ENCODE results near the gene TBX3.

The TBX3 gene

GRCh38 chr12:114682106-114682784, 1.7 kb downstream of the TBX3 start:
- DNase-seq, result no peak

GRCh38 chr12:114681116-114681871, 2.7 kb downstream of the TBX3 start:
- no peak for DNase-seq

GRCh38 chr12:114680604-114681069, 3.3 kb downstream of the TBX3 start:
- no peak for DNase-seq

GRCh38 chr12:114679942-114680341, 4.0 kb downstream of the TBX3 start:
- DNase-seq, result no peak

GRCh38 chr12:114679452-114679875, 4.5 kb downstream of the TBX3 start:
- DNase-seq, result no peak

- no peak for DNase-seq
Observed at GRCh38 chr12:114678718-114679117, 5.3 kb downstream of the TBX3 start.

- no peak for DNase-seq
Observed at GRCh38 chr12:114678028-114678427, 5.9 kb downstream of the TBX3 start.

- no peak for DNase-seq
Observed at GRCh38 chr12:114676142-114676741, 7.7 kb downstream of the TBX3 start.

DNA sequence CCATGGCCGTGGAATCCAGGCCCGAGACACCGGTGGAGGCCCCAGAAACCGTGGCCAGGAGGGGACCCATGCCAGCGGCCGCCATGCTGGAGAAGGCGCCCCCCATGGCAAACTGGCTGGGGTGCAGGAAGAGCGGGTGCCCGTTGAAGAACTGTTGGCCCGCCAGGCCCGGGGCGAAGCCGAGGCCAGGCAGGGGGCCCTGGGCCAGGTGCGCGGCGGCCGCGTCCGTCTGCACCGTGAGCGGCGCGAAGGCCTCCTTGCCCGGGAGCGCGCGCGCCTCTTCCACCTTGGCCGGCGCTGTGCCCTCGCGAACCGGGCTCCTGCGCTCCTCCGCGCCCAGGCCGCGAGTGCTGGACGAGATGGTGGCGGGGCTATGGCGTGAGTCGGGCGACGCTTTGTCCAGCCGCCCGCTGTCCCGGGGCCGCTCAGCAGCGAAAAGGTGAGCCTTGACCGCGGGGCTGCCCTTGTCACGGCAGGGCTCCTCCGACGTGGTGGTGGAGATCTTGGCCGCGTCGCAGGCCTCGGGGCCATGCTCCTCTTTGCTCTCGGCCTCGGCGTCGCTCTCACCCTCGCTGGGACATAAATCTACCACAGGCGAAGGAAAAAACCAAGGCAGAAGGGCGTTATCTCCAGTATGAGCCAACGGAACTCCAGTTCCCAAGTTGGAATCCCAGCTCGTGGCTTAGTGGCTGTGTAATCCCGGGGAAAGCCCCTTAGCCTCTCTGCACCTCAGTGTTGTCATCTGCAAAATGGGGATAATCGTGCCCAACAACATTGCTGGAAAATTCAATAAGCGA, 9.5 kb downstream of the TBX3 start:
- DNase-seq, result no peak

GRCh38 chr12:114673901-114674250, 10.1 kb downstream of the TBX3 start:
- DNase-seq, result no peak

DNA sequence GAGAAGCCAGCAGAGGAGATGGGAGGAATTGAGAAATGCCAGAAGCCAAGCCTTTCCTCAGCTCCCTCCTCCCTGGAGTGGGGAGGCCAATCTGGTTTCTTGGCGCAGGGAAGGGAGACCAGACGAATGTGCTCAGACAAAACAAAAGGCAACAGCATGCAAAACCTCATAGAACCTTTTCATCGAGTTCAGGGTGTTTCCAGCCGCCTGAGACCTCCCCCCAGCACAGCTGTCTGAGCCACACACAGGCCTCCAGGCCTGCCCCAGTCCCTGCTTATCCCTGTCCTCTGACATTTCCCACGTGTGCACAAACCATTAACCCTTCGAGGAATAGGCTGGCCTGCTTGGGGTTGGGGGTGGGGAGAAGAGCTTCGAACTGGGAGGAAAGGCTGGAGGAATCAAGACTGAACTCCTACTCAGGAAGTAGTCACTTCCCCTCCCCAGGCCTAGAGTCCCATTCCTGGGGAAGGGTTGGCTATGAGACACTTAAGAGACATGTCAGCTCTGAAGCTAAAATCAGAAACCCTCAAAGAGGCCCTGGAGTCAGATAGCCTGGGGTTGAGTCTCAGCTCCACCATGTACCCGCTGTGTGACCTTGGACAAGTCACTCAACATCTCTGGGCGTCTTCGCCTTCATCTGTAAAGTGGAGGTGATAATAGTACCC, 10.7 kb downstream of the TBX3 start:
- no peak for DNase-seq

- DNase-seq, result no peak
Observed at GRCh38 chr12:114672817-114673168, 11.2 kb downstream of the TBX3 start.

DNA sequence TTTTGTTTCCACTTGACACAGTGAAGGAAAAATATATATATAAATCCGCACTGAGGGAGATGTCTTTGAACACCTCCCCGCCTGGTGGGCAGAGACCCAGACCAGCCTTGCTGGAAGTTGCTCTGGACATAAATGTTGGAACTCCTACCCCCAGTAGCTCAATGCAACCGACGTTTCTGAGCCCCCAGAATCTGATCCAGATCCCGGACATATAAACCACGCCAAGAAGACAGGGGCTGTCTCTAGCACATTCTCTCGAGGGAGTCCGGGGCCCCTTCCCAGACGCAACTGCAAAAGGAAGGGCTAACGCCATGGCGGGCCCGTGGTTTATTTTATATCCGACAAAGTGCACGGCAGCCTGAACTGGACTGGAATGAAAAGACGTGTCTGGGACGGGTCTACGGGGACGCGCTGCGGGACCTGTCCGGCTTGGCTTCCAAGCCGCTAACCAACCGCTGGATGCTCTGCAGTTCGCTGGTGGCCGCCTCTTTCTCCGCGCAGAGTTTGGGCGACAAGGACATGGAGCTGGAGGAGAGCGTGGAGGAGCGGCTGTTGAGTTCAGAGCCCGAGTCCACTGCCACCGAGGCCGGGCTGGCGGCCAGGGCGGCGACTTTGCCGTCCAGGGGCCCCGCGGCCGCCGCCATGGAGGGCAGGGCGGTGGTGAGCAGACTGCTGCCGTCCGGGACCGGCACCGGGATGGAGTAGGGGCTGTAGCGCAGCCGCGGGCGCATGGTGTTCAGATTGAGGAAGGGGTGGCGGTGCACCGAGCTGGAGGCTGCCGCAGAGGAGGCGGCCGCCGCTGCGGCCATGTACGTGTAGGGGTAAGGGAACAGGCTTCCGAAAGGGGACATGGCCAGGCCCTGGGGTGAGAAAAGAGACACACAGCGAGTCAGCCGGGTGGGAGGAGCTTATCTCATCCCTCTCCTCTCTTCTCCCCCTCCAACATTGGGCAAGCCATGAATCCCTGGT, 12.2 kb downstream of the TBX3 start:
- DNase-seq, result no peak

- DNase-seq, result no peak
Observed at GRCh38 chr12:114671066-114671442, 12.9 kb downstream of the TBX3 start.

DNA sequence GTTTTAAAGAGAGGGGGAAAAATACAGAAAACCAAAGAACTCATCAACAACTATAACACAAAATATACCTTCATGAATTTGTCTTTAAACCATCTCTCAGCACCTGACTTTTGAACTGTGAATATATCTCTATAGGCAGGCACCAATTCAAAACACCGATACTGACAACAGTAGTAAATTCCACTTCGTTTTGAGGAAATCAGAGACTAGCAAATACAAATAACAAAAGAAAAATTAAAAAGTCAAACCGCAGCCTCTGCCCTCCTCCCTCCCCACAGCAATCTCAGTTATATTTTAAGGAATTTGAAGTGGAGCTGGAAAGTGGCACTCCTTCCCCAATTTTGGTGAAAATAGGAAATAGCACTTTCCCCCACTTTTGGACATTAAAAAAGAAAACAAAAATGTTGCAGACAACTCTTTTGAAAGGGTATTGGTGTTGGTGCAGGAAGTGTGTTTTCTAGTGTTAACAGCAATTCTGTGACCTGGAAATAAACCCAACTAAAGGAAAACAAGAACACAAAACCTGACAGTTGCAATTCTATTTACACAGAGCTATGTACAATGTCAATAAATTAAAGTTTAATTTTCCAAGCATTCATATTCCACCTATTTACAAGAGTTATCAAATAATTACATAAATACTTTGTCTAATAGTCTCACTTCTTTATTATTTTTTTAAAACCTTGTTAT, 13.5 kb downstream of the TBX3 start:
- no peak for DNase-seq

- DNase-seq, result no peak
Observed at GRCh38 chr12:114669401-114670290, 14.3 kb downstream of the TBX3 start.

GRCh38 chr12:114668886-114669288, 15.1 kb downstream of the TBX3 start:
- DNase-seq, result no peak

DNA sequence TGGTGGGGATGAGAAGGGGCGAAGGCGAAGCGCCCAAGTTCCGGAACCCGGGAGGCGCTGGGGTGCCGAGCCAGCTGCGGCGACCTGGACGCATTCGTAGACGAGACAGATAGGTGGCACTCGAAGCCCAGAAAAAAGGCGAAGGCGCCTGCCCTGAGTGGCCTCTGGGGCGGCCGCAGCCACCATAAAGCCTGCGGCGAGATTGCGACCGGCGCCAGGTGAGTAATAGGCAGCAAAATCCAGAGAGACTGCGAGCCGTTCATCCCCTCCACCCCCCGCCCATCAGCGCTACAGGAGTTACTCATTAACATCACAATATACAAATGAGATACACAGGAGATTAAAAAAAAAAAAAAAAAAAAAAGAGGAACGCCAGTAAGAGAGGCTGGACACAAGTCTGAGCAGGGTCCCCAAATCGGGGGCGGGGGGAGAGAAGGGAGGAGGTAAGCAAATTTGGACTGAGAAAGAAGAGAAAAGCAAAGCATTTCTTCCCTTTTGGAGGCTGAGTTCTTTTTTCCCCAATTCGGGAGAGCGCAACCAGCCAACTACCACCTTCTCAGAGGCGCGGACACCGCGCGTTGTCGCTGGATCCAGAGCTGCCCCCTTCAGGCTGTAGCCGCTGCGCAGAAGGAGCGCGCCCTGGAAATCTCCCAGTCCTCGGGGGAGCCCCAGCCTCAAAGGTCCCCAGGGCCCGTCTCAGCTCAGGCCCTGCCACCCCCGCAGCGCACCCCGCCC, 15.7 kb downstream of the TBX3 start:
- no peak for DNase-seq

DNA sequence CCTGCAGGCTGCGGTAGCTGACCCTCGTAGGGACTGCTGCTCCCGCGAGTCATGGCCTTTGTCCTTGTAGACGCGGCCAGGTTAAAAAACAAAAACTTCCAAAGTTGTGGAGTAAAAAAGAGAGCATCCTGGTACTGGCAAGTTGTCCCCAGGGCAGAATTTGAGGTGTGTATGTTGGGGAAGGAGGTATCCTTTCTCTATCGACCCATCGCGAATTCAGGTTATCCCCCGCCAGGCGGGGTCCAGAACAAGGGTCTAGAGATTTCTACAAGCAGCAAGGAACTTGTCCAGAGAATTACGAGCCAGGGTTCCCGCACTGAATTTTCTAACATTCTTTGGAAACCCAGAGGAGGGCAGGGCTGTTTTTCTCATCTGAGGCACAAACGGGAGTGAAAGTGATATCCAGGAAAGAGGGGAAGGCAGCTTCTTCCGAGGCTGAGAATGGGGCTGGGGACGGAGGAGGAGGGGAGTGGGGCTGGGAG, 16.3 kb downstream of the TBX3 start:
- DNase-seq, result no peak
